H9 (cell line): Measurements from ENCODE around the gene MYRIP. TPM values are rescaled to one million over a fixed set of nuclear protein-coding genes. Genes with fewer than 3 reads are reported as not detected.

Experiments
- DNase-seq: peaks from one replicate; pipeline ENCODE4 v3.0.0-alpha.2; 2017
- H2AFZ ChIP-seq: one replicate; pipeline ENCODE4 v1.6.1; 2013; ENCODE audit warnings: mild to moderate bottlenecking, low read length, control low read depth, moderate library complexity
- H2AK5ac ChIP-seq: 2 replicates; pipeline ENCODE4 v1.6.1; 2013; ENCODE audit warnings: low read length, control low read depth, mixed read lengths; ENCODE audit not compliant: insufficient read length
- H2BK120ac ChIP-seq: one replicate; pipeline ENCODE4 v1.6.1; 2013; ENCODE audit warnings: low read depth, mild to moderate bottlenecking, low read length, control low read depth, inconsistent platforms; ENCODE audit not compliant: poor library complexity, severe bottlenecking
- H2BK12ac ChIP-seq: 2 replicates; pipeline ENCODE4 v1.6.1; 2013; ENCODE audit warnings: low read length, control low read depth, mixed read lengths, low read depth; ENCODE audit not compliant: insufficient read length
- H2BK15ac ChIP-seq: 2 replicates; pipeline ENCODE4 v1.6.1; 2013; ENCODE audit warnings: low read depth, low read length, control low read depth
- H2BK20ac ChIP-seq: one replicate; pipeline ENCODE4 v1.6.1; 2013; ENCODE audit warnings: low read depth, mild to moderate bottlenecking, low read length, control low read depth, inconsistent platforms; ENCODE audit not compliant: poor library complexity, severe bottlenecking
- H2BK5ac ChIP-seq: 2 replicates; pipeline ENCODE4 v1.6.1; 2013; ENCODE audit warnings: low read length, control low read depth, mixed read lengths; ENCODE audit not compliant: insufficient read length
- H3K14ac ChIP-seq: 2 replicates; pipeline ENCODE4 v1.6.1; 2013; ENCODE audit warnings: low read length, control low read depth; ENCODE audit not compliant: insufficient read depth
- H3K18ac ChIP-seq: 2 replicates; pipeline ENCODE4 v1.6.1; 2013; ENCODE audit warnings: low read depth, mild to moderate bottlenecking, mixed read lengths, low read length, control low read depth; ENCODE audit not compliant: insufficient read length
- H3K23ac ChIP-seq: 2 replicates; pipeline ENCODE4 v1.6.1; 2013; ENCODE audit warnings: low read length, control low read depth, mixed read lengths, low read depth; ENCODE audit not compliant: insufficient read length
- H3K23me2 ChIP-seq: 2 replicates; pipeline ENCODE4 v1.6.1; 2013; ENCODE audit warnings: low read depth, mild to moderate bottlenecking, mixed read lengths, low read length, control low read depth; ENCODE audit not compliant: insufficient read length, poor library complexity, severe bottlenecking
- H3K27ac ChIP-seq: 2 replicates; pipeline ENCODE4 v1.5.1; 2013; ENCODE audit warnings: low read length, control low read depth, mixed read lengths, low read depth; ENCODE audit not compliant: insufficient read length
- H3K27me3 ChIP-seq: 2 replicates; pipeline ENCODE4 v1.6.1; 2013; ENCODE audit warnings: low read length, control low read depth, inconsistent platforms; ENCODE audit not compliant: insufficient read depth
- H3K4ac ChIP-seq: 2 replicates; pipeline ENCODE4 v1.6.1; 2013; ENCODE audit warnings: low read depth, mild to moderate bottlenecking, control low read depth, inconsistent platforms, low read length, moderate library complexity
- H3K4me1 ChIP-seq: 2 replicates; pipeline ENCODE4 v1.6.1; 2013; ENCODE audit warnings: low read length, control low read depth, inconsistent platforms; ENCODE audit not compliant: insufficient read depth
- H3K4me2 ChIP-seq: 2 replicates; pipeline ENCODE4 v1.6.1; 2013; ENCODE audit warnings: low read length, control low read depth, mixed read lengths; ENCODE audit not compliant: insufficient read length, insufficient read depth
- H3K56ac ChIP-seq: 2 replicates; pipeline ENCODE4 v1.6.1; 2013; ENCODE audit warnings: low read depth, mild to moderate bottlenecking, mixed read lengths, low read length, control low read depth; ENCODE audit not compliant: insufficient read length
- H3K79me1 ChIP-seq: 2 replicates; pipeline ENCODE4 v1.6.1; 2013; ENCODE audit warnings: low read depth, mild to moderate bottlenecking, moderate library complexity, low read length, control low read depth, inconsistent platforms; ENCODE audit not compliant: insufficient read depth, poor library complexity, severe bottlenecking
- H3K79me2 ChIP-seq: 2 replicates; pipeline ENCODE4 v1.6.1; 2013; ENCODE audit warnings: low read length, control low read depth, inconsistent platforms; ENCODE audit not compliant: insufficient read depth
- H3K9ac ChIP-seq: 2 replicates; pipeline ENCODE4 v1.6.1; 2013; ENCODE audit warnings: low read length, control low read depth, mixed read lengths; ENCODE audit not compliant: insufficient read length; ENCODE audit errors: extremely low read depth
- H3K9me3 ChIP-seq: one replicate; pipeline ENCODE4 v1.6.1; 2013; ENCODE audit warnings: low read depth, low read length, inconsistent platforms; ENCODE audit not compliant: control insufficient read depth
- H3T11ph ChIP-seq: one replicate; pipeline ENCODE4 v1.6.1; 2013; ENCODE audit warnings: mild to moderate bottlenecking, low read length, control low read depth, inconsistent platforms
- H4K20me1 ChIP-seq: one replicate; pipeline ENCODE4 v1.6.1; 2013; ENCODE audit not compliant: control insufficient read depth, insufficient read length, insufficient read depth
- H4K5ac ChIP-seq: 2 replicates; pipeline ENCODE4 v1.6.1; 2013; ENCODE audit warnings: low read depth, mild to moderate bottlenecking, mixed read lengths, low read length, control low read depth; ENCODE audit not compliant: insufficient read length
- H4K8ac ChIP-seq: replicated peaks from 2 replicates; pipeline ENCODE4 v1.6.1; 2013; ENCODE audit warnings: low read length, control low read depth, mixed read lengths, low read depth; ENCODE audit not compliant: insufficient read length
- H4K91ac ChIP-seq: 2 replicates; pipeline ENCODE4 v1.6.1; 2013; ENCODE audit warnings: low read depth, mild to moderate bottlenecking, moderate library complexity, mixed read lengths, low read length, control low read depth; ENCODE audit not compliant: insufficient read length
- H3K27ac Mint-ChIP-seq, 3 experiments: 2 replicates in 2 of 3; 3 replicates in 1 of 3; pipeline ENCODE4 v1.8.0; 2020 to 2021; ENCODE audit warnings: mixed read lengths in 3 of 3, mild to moderate bottlenecking in 1 of 3, moderate library complexity in 1 of 3
- H3K27me3 Mint-ChIP-seq: 2 replicates; pipeline ENCODE4 v1.8.0; 2021; ENCODE audit warnings: low read depth, mild to moderate bottlenecking, moderate library complexity, mixed read lengths
- H3K36me3 Mint-ChIP-seq, 3 experiments: 2 replicates in 2 of 3; 3 replicates in 1 of 3; pipeline ENCODE4 v1.8.0; 2020 to 2021; ENCODE audit warnings: low read depth in 3 of 3, mixed read lengths in 3 of 3; ENCODE audit not compliant: insufficient read depth in 1 of 3
- H3K4me1 Mint-ChIP-seq, 2 experiments: 2 replicates each; pipeline ENCODE4 v1.8.0; 2020; ENCODE audit warnings: mixed read lengths in 2 of 2
- H3K4me3 Mint-ChIP-seq, 2 experiments: 2 replicates in 1 of 2; 3 replicates in 1 of 2; pipeline ENCODE4 v1.8.0; 2020 to 2021; ENCODE audit warnings: mild to moderate bottlenecking in 2 of 2, mixed read lengths in 2 of 2, moderate library complexity in 1 of 2
- H3K9me3 Mint-ChIP-seq, 2 experiments: 2 replicates in 1 of 2; 3 replicates in 1 of 2; pipeline ENCODE4 v1.8.0; 2020; ENCODE audit warnings: mild to moderate bottlenecking in 2 of 2, mixed read lengths in 2 of 2, moderate library complexity in 1 of 2
- total RNA-seq: library from RNA; stranded (reverse); gene quantifications from 2 replicates; pipeline ENCODE4 v1.2.1, GENCODE V29; 2021
- TF ChIP-seq, protein P1 (sequence below): fragments of 200-600 bp; sonication (generic); conservative IDR thresholded peaks from 3 replicates; pipeline ENCODE4 v1.8.0; 2021; ENCODE audit warnings: antibody characterized with exemption, mild to moderate bottlenecking

The MYRIP gene
- total RNA-seq, 1 experiment from 2014 or later: 1.8 TPM

- H4K5ac ChIP-seq: no peak overlapping the region
- H4K20me1 ChIP-seq: no peaks in the 10 kb centered on the region
- no peak for DNase-seq
Measured at GRCh38 chr3:40162616-40163015, 353.2 kb downstream of the MYRIP start.

More at GRCh38 chr3:40162616-40163015, 353.2 kb downstream of the MYRIP start:
- Histone ChIP-seq H3K4me1 (no peaks in the 10 kb centered on the region), H3K27me3 (no peaks in the 10 kb centered on the region), H2BK5ac (no peak overlapping the region), H3K79me2 (no peaks in the 10 kb centered on the region), H3K23me2 (no peaks in the 10 kb centered on the region), H4K8ac (no peak overlapping the region), H3K56ac (no peak overlapping the region), H3K9me3 (no peaks in the 10 kb centered on the region), H3K4me2 (no peak overlapping the region), H2BK120ac (no peak overlapping the region), H3K23ac (no peak overlapping the region), H3K9ac (no peak overlapping the region), H3K27ac (no peak overlapping the region), H4K91ac (no peak overlapping the region), H3K14ac (no peak overlapping the region), H3T11ph (no peak overlapping the region), H2BK15ac (no peak overlapping the region), H3K79me1 (no peaks in the 10 kb centered on the region), H2AK5ac (no peak overlapping the region), H2BK12ac (no peak overlapping the region), H3K18ac (no peak overlapping the region), H3K4ac (no peak overlapping the region), H2AFZ (no peak overlapping the region), H2BK20ac (no peak overlapping the region)
- Mint-ChIP-seq H3K4me3 (no peak overlapping the region), H3K9me3 (peaks cover 20 to 27% of the 10 kb centered on the region in 2 experiments), H3K4me1 (no peaks in the 10 kb centered on the region), H3K27me3 (no peaks in the 10 kb centered on the region; the same call in 1 of the 2 replicates), H3K27ac (no peak overlapping the region), H3K36me3 (peaks cover 10 to 16% (median 12%) of the 10 kb centered on the region in 3 experiments)
- TF ChIP-seq, protein P1, sequence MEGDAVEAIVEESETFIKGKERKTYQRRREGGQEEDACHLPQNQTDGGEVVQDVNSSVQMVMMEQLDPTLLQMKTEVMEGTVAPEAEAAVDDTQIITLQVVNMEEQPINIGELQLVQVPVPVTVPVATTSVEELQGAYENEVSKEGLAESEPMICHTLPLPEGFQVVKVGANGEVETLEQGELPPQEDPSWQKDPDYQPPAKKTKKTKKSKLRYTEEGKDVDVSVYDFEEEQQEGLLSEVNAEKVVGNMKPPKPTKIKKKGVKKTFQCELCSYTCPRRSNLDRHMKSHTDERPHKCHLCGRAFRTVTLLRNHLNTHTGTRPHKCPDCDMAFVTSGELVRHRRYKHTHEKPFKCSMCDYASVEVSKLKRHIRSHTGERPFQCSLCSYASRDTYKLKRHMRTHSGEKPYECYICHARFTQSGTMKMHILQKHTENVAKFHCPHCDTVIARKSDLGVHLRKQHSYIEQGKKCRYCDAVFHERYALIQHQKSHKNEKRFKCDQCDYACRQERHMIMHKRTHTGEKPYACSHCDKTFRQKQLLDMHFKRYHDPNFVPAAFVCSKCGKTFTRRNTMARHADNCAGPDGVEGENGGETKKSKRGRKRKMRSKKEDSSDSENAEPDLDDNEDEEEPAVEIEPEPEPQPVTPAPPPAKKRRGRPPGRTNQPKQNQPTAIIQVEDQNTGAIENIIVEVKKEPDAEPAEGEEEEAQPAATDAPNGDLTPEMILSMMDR: no peak
